ENCODE data around the gene OGFOD2. TPM values are rescaled to one million over a fixed set of nuclear protein-coding genes. Genes with fewer than 3 reads are reported as not detected.

The OGFOD2 gene
- total RNA-seq, 2 donors from 2014 or later: 26.3 to 27.6 TPM

DNA sequence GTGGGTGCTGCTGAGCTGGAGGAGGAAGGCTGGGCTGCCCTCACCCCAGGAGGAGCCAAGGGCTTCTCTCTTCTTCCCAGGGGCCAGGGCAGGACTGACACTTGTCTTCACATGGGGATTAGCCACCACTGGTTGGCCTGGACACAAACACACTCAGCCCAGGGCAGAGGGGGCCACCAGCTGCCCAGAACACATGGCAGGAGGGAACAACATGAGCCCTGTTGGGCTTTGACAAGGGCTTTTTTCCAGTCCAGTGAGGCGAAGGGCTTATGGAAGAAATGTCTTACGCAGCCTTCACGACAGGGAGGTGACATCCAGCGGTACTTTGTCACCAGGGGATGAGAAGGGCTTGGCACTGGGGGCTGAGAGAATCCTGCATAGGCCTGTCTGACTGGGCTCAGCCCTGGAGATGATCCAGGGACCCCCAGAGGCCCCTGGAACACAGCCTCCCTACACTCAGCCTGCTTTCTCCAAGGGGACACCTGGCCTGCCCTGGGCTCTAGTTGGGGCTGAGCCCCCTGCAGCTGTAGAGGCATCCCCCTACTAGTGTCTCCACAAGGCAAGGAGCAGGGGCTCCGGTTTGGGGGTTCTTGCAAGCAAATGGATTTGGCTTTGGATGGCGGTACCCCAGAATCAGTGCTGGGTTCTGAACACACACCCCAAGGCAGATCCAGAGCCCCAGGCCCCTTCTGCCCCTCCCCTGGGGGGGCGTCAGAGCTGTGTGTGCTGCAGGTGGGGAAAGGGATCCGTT lies 24.3 kb downstream of the OGFOD2 start:
- no peaks in the 10 kb centered on the region for H3K27me3 ChIP-seq (replicated peaks; ENCODE audit: insufficient read depth)
- no peaks in the 10 kb centered on the region for H3K9me3 ChIP-seq
- intact Hi-C loops (cut with DNase I): no loop called here
- H3K27ac ChIP-seq: no peak overlapping the region
- WGBS: 88% methylated on average over 8 of the region's 8 CpGs
- DNase-seq (ENCODE audit: low spot score): no peak
- H3K4me1 ChIP-seq (replicated peaks): no peaks in the 10 kb centered on the region
- H3K36me3 ChIP-seq: no peaks in the 10 kb centered on the region
- no peak overlapping the region for H3K4me3 ChIP-seq
- TF ChIP-seq, protein P1, sequence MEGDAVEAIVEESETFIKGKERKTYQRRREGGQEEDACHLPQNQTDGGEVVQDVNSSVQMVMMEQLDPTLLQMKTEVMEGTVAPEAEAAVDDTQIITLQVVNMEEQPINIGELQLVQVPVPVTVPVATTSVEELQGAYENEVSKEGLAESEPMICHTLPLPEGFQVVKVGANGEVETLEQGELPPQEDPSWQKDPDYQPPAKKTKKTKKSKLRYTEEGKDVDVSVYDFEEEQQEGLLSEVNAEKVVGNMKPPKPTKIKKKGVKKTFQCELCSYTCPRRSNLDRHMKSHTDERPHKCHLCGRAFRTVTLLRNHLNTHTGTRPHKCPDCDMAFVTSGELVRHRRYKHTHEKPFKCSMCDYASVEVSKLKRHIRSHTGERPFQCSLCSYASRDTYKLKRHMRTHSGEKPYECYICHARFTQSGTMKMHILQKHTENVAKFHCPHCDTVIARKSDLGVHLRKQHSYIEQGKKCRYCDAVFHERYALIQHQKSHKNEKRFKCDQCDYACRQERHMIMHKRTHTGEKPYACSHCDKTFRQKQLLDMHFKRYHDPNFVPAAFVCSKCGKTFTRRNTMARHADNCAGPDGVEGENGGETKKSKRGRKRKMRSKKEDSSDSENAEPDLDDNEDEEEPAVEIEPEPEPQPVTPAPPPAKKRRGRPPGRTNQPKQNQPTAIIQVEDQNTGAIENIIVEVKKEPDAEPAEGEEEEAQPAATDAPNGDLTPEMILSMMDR (IDR thresholded peaks at IDR 0.05): no peak
- no peak for TF ChIP-seq POLR2A (IDR thresholded peaks at IDR 0.05)
- TF ChIP-seq POLR2AphosphoS5 (IDR thresholded peaks at IDR 0.05): no peak

DNA sequence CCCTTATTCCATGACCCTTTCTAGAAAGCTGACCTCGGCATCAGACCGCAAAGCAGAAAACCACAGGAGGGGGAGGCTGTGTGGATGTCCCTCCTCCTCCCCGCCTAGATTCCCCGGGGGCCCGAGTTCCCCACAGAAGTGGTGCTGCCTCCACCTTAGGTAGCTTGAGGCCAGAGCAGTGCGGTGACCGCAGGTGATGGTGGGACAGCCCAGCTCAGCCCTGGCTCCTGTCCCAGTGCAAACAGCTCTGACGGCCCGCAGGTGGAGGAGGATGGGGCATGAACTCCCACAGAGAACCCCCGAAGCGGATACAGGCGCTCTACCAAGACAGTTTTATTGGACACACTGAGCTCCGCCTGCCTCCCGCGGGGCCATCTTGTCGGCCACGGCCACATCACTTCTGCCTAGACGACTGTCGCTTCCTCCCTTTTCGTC lies 25.0 kb downstream of the OGFOD2 start:
- intact Hi-C loops (cut with DNase I): no loop called here
- TF ChIP-seq POLR2AphosphoS5 (IDR thresholded peaks at IDR 0.05): no peak
- TF ChIP-seq, protein P1 (IDR thresholded peaks at IDR 0.05): no peak
- no peak for TF ChIP-seq POLR2A (IDR thresholded peaks at IDR 0.05)
- Histone ChIP-seq H3K4me1 (replicated peaks) (no peaks in the 10 kb centered on the region), H3K9me3 (no peaks in the 10 kb centered on the region), H3K36me3 (no peaks in the 10 kb centered on the region), H3K27ac (no peak overlapping the region), H3K4me3 (no peak overlapping the region), H3K27me3 (replicated peaks; ENCODE audit: insufficient read depth) (no peaks in the 10 kb centered on the region)
- no peak for DNase-seq (ENCODE audit: low spot score)
- WGBS: 35% methylated on average over 18 of the region's 20 CpGs

DNA sequence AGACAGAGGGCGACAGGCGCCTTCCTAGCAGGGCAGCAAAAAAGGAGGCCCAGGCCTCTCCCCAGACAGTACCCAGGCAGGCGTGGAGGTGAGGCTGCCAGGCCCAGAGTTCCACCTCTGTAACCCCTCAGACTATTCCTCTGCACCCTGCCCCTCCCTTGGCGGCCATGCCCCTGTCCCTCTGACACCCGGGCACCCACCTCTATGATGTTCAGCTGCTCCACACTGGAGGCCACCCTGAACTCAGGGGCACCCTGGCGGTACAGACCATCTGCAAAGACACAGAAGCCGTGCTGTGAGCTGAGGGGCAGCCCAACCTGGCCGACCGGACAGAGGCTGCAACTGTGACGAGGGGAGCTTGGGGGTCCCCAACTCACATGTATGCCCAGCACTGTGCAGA lies 25.5 kb downstream of the OGFOD2 start:
- TF ChIP-seq, protein P1 (IDR thresholded peaks at IDR 0.05): no peak
- H3K9me3 ChIP-seq: no peaks in the 10 kb centered on the region
- no peak overlapping the region for H3K4me3 ChIP-seq
- H3K36me3 ChIP-seq: no peaks in the 10 kb centered on the region
- 96% methylated on average over 10 of the region's 10 CpGs for WGBS
- no peaks in the 10 kb centered on the region for H3K27me3 ChIP-seq (replicated peaks; ENCODE audit: insufficient read depth)
- no peak overlapping the region for H3K27ac ChIP-seq
- DNase-seq (ENCODE audit: low spot score): no peak
- intact Hi-C loops (cut with DNase I): no loop called here
- no peaks in the 10 kb centered on the region for H3K4me1 ChIP-seq (replicated peaks)

DNA sequence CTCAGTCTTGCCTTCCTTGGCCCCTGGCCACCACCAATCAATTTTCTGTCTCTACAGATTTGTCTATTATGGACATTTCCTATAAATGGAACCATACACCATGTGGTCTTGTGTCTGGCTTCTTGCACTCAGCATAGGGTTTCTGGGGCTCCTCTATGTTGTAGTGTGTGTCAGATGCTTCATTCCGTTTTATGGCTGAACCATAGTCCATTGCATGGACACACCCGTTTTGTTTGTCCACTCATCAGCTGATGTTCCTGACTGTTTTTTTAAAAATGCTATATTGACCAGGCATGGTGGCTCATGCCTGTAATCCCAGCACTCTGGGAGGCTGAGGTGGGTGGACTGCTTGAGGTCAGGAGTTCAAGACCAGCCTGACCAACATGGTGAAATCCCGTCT lies 26.4 kb downstream of the OGFOD2 start:
- Histone ChIP-seq H3K36me3 (no peaks in the 10 kb centered on the region), H3K27ac (no peak overlapping the region), H3K27me3 (replicated peaks; ENCODE audit: insufficient read depth) (no peaks in the 10 kb centered on the region), H3K4me3 (no peak overlapping the region), H3K9me3 (no peaks in the 10 kb centered on the region), H3K4me1 (replicated peaks) (no peaks in the 10 kb centered on the region)
- intact Hi-C loops (cut with DNase I): no loop called here
- no peak for TF ChIP-seq POLR2A (IDR thresholded peaks at IDR 0.05)
- no peak for TF ChIP-seq POLR2AphosphoS5 (IDR thresholded peaks at IDR 0.05)
- TF ChIP-seq, protein P1 (IDR thresholded peaks at IDR 0.05): no peak
- 99% methylated on average over 3 of the region's 3 CpGs for WGBS
- no peak for DNase-seq (ENCODE audit: low spot score)

DNA sequence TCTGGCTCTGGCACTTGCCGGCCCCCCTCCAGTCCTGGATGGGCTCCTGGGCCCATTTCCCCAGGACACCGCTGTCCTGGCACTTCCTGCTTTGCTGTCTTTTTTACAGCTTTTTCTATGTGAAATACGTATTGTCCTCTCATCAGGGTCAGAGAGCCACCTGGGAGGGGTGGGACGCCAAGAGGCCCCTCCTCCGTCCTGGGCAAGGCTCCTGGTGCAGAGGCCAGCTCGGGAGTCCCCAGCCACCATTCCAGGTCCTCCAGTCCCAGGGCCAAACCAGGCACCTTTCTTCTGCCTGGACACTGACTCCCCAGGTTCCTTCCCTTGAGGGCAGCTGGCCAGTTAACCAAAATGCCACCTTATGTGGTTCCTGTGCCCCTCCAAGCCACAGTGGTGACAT lies 28.2 kb downstream of the OGFOD2 start:
- no peaks in the 10 kb centered on the region for H3K9me3 ChIP-seq
- no peak overlapping the region for H3K4me3 ChIP-seq
- no peaks in the 10 kb centered on the region for H3K36me3 ChIP-seq
- no peaks in the 10 kb centered on the region for H3K27me3 ChIP-seq (replicated peaks; ENCODE audit: insufficient read depth)
- TF ChIP-seq POLR2AphosphoS5 (IDR thresholded peaks at IDR 0.05): no peak
- TF ChIP-seq, protein P1 (IDR thresholded peaks at IDR 0.05): no peak
- no peak for TF ChIP-seq POLR2A (IDR thresholded peaks at IDR 0.05)
- WGBS: 79% methylated on average over 6 of the region's 6 CpGs
- H3K4me1 ChIP-seq (replicated peaks): no peaks in the 10 kb centered on the region
- intact Hi-C loops (cut with DNase I): no loop called here
- no peak for DNase-seq (ENCODE audit: low spot score)
- H3K27ac ChIP-seq: no peak overlapping the region
